HUDEP-2 (cell line): ENCODE data around the gene HDAC4.

Experiments used
- DNase-seq, 76 experiments: peaks; one replicate each; lab custom pipeline; 2025; ENCODE audit not compliant: unreplicated experiment in 76 of 76; lab: John Stamatoyannopoulos, UW

Gene HDAC4

GRCh38 chr2:239354132-239354790, 46.6 kb downstream of the HDAC4 start:
- DNase-seq: no peak

DNA sequence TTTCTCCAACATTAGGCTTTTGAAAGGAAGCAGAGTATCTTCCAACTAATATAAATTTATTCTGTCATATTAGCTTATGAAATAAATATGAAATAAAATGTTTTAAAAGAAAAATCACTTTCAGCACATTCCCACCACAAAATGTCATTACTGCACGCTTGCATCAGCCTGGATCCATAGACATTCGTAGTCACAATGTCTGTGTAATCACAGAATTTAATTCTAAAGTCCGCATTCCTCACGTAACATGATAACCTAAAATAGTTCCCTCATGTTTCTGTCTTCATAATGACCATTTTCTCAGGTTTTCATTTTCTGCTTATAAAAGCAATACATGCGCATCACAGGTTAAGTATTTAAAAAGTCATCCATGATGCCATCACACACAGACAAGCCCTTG, 47.1 kb downstream of the HDAC4 start:
- DNase-seq: no peak

DNA sequence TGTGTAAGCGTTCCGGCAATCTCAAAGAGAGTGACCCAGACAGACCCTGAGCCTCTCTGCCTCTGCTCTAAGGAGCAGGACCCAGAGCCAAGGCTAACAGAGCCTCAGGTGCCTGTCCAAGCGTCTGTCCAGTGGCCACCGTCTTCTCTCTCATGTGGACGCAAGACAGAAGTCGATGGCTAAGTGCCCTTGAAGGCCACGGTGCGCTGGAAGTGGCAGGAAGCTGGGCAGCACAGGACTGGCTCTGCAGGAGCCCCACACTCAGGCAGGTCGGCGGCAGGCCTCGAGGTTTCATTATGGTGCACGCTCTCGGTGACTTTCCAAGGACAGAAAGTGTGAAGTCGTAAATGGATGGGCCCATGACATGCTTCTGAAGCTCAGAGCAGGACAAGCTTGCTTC, 49.1 kb downstream of the HDAC4 start:
- DNase-seq: no peak

- no peak for DNase-seq
Measured at GRCh38 chr2:239349453-239350135, 51.2 kb downstream of the HDAC4 start.

DNA sequence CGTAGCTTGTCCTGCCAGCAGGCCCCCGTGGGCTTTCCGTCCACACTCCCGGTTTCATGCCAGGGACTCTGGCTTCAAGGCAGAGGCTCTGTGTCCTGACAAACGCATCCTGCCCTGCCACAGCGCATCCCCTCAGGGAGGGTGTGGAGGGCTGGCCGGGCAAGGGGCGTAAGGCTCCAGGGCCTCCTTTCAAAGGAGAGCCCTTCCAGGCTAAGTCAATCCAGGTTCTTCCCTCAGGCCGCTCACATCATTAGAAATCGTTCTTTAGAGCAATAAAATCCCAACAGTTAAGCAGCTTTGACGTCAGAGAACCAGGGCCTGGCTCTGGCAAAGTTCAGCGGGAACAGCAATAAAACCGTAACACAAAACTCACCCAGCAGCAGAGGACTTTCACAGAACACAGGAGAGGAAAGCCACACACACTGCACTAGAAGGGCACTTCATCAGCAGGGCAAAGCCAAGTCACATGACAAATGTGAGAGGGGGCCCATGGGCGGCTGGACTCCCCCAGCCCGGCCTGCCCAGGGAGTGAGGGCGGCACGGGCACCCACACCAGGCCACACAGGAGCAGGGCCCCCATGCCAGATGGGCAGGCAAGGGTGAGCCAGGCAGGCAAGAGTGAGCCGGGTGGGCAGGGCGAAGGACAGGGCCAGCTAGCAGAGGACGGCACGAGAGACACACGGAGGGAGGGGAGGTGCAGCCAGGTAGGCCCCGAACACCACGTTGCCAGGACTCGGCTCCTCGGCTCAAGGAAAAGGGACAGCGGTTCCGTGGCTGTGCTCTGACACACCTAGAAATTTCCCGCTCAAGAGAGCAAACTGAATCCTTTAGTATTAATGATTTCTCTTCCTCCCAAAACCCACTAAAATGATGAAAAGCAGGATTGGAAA, 52.0 kb downstream of the HDAC4 start:
- no peak for DNase-seq

- DNase-seq: no peak
Measured at GRCh38 chr2:239346676-239347075, 54.1 kb downstream of the HDAC4 start.

DNA sequence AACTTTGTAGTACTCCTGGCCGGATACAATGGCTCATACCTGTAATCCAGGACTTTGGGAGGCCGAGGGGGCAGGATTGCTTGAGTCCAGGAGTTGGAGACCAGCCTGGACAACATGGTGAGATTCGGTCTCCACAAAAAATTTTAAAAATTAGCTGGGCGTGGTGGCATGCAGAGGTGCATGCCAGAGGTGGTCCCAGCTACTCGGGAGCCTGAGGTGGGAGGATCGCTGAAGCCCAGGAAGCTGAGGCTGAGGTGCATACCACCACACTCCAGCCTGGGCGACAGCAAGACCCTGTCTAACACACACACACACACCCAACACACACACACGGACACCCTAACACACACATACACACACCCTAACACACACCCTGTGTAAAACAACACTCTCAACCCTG, 55.6 kb downstream of the HDAC4 start:
- DNase-seq: no peak

GRCh38 chr2:239344857-239345216, 56.0 kb downstream of the HDAC4 start:
- DNase-seq: no peak

DNA sequence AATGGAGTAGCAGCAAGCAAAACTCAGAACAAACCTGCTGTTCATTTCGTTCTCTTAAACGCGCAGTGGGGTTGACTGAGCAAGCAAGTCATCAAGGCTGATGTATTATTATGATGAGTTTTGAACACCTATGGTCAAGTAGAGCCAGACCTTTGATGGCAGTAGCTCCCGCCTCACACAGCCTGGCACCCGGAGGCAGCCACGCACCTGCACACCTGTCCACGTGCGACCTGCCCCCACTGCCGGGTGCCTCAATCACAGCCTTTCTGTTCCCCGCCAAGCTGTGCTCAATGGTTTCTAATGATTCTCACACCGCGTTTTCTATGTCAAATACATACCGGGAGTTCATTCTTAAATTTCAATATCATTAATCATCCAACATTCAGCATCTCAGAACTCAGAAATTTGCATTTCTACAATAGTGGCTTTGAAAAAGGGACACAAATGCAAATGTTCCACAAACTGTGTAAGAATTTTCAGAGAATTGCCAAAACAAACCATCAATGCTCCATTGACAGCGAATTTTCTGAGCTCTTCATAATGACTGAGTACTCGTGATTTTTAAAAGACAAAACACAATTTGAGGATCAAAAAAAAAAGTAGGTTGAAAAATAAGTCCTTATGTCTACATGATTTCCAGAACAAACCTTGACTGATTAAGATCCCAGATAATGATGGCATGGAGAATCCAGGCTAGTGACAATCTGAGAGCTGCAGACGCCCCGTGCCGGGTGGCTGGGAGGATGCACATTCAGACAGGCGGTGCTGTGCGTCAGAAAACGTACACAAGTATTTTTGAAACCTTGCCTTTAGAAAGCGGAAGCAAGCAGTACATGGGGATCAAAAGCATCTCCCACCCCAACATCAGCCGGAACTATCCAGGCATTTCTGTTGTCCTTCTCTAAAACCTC, 56.6 kb downstream of the HDAC4 start:
- DNase-seq: no peak

DNA sequence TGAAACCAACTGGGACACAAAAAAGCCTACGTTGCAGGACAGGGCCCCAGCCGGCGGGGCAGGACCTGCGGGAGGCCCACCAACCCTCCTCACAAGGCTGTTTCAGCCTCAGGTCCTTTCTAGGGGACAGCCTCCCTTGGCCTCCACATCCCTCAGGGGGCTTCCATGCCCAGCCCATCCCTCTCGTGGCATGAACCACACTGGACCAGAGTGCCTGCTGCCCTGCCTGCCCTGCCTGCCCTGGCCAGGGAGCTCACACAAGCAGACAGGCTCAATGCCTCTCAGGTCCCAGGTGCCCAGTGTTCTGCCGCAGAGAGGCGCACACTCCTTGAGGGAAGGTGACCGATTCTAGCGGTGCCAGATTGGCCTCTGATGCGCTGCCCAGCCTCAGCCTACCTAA, 57.4 kb downstream of the HDAC4 start:
- DNase-seq: no peak

GRCh38 chr2:239341840-239342239, 59.0 kb downstream of the HDAC4 start:
- DNase-seq: no peak

- DNase-seq: no peak
Measured at GRCh38 chr2:239341146-239341732, 59.6 kb downstream of the HDAC4 start.

- no peak for DNase-seq
Measured at GRCh38 chr2:239339726-239340601, 60.9 kb downstream of the HDAC4 start.

DNA sequence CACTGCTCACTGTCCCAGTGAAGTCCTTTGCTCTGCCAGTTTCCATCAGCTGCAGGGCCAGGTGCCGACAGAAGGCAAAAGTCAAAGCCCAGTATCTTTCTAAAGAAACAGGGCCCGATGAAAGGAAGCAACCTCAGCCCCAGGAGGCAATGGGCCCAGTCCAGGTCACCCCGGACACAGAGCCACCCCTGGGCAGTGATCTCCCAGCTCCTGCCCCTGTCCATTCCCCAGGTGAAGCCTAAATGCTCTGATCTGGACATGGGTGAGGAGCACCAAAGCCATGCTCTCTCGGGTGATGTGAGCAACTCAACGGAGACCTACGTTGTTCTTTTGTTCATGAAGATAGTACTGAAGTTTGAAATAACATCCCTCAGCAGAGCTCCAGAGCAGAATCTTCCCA, 61.6 kb downstream of the HDAC4 start:
- no peak for DNase-seq

GRCh38 chr2:239337877-239338484, 62.8 kb downstream of the HDAC4 start:
- no peak for DNase-seq

DNA sequence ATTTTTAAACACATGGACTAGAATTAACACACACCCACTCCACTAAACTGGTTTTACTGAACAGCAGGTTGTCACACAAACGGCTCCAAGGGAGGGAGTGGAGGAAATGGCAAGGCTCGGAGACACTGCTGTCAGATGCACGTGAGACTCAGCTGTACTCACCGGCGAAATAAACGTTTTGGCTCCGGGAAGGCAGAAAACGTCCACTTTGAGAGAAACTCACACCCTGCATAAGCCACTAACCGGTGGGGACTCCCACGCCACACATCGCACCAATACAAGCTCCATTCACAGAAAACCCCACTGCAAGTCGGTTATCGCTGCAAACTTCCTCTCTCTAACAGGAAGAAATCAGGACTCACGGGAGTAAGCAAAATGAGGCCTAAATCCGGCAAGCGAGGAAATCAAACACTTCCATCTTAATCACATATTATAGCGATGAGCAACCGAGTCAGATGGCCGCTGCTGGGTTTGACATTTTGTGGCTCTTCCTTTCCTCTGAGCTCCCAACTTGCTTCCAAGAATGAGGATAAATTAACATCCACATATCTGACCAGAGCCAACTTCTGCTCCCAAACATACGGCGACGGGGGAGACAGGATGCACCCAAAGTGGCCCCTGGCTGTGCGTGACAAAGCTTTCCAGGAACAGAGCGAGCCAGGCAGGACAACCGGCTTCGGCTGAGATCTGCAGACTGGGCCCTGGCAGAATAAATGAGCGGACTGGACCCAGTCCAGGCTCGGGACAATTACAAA, 63.5 kb downstream of the HDAC4 start:
- DNase-seq: no peak

DNA sequence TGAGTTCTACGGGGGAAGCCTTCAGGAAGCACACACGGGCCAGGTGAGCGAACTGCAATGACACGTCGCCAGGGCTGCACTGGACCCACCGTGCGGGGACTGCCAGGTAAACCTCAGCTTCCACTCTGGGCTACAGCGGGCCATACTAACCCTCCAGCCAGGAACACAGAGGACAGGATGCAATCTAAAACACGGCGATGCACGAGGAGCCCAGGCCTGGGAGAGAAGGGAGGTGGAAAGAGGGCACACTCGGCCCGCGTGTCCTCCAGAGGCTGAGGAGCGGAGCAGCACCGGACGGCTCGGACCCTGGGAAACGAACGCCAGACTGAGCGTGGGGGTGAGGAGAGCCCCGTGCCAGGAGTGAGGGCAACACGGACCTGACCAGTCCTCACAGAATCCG, 69.3 kb downstream of the HDAC4 start:
- DNase-seq: no peak

DNA sequence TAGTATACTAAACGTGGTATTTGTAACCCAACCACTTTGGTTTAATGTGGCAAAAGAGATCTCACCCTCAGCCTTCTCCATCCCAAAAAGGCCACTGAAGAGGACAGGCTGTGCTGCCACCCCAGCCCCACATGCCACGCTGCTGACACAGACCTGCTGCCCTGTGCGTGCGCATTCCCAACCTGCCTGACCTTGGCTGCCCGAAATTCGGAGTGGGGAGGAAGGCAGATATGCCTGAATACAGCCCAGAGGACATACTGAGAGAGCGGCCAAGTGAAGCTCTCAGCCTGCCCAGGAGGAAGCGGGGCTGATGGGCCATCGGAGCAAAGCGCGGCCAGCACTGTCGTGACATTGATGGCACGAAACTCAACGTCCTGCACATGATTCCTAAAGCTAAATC, 70.0 kb downstream of the HDAC4 start:
- DNase-seq: no peak
